SK-N-SH (cell line): ENCODE measurements around the gene PLOD2. TPM values are rescaled to one million over a fixed set of nuclear protein-coding genes. Genes with fewer than 3 reads are reported as not detected.

Experiments
- CTCF ChIA-PET: fragments of 300-600, 350-600 bp; formaldehyde crosslinking; extraction: SDS; loops from one replicate; lab custom pipeline; 2021; lab: Yijun Ruan, JAX
- POLR2A ChIA-PET: fragments of 350-600 bp; sonication (Branson Sonifier 250); formaldehyde crosslinking; extraction: SDS; loops from one replicate; lab custom pipeline; 2020; ENCODE audit warnings: antibody characterized with exemption, inconsistent platforms; lab: Yijun Ruan, JAX
- DNase-seq: peaks from one replicate; pipeline ENCODE4 v3.0.0; 2012
- H2AFZ ChIP-seq: fragments of 200-600 bp; sonication (generic); 2 replicates; pipeline ENCODE4 v1.8.1; 2016; ENCODE audit warnings: antibody characterized with exemption, mild to moderate bottlenecking, low read depth
- H3F3A ChIP-seq: fragments of 200-600 bp; sonication (generic); replicated peaks from 2 replicates; pipeline ENCODE3; 2016; ENCODE audit warnings: antibody characterized with exemption, mild to moderate bottlenecking; ENCODE audit not compliant: insufficient read depth
- H3K27ac ChIP-seq, 2 experiments: fragments of 200-500 bp in 1 of 2; fragments of 200-600 bp in 1 of 2; sonication (Bioruptor generic) in 1 of 2; sonication (generic), shearing (Covaris generic) in 1 of 2; 2 replicates each; pipeline versions ENCODE4 v1.5.1 to v1.6.1; 2014 to 2016; ENCODE audit warnings: low read depth in 2 of 2, inconsistent platforms in 1 of 2, low read length in 1 of 2, mild to moderate bottlenecking in 1 of 2, mixed read lengths in 1 of 2
- H3K27me3 ChIP-seq: fragments of 200-600 bp; sonication (generic), shearing (Covaris generic); 2 replicates; pipeline ENCODE4 v1.6.1; 2016; ENCODE audit warnings: mixed run types; ENCODE audit not compliant: insufficient read depth
- H3K36me3 ChIP-seq, 2 experiments: fragments of 200-500 bp in 1 of 2; fragments of 200-600 bp in 1 of 2; sonication (Bioruptor generic) in 1 of 2; sonication (generic) in 1 of 2; replicated peaks in 1 of 2; 2 replicates each; pipeline versions ENCODE3 to v1.5.1; 2014 to 2016; ENCODE audit warnings: low read length in 1 of 2, mild to moderate bottlenecking in 1 of 2; ENCODE audit not compliant: insufficient read depth in 2 of 2, control insufficient read depth in 1 of 2
- H3K4me1 ChIP-seq, 2 experiments: fragments of 200-500 bp in 1 of 2; fragments of 200-600 bp in 1 of 2; sonication (Bioruptor generic) in 1 of 2; sonication (generic), shearing (Covaris generic) in 1 of 2; 2 replicates each; pipeline versions ENCODE4 v1.5.1 to v1.6.1; 2014 to 2016; ENCODE audit warnings: low read depth in 1 of 2, low read length in 1 of 2, mixed run types in 1 of 2; ENCODE audit not compliant: insufficient read depth in 2 of 2, control insufficient read depth in 1 of 2
- H3K4me2 ChIP-seq: fragments of 200-600 bp; sonication (generic), shearing (Covaris generic); 2 replicates; pipeline ENCODE4 v1.6.1; 2017; ENCODE audit warnings: mixed run types
- H3K4me3 ChIP-seq, 2 experiments: fragments of 200-500 bp in 1 of 2; fragments of 200-600 bp in 1 of 2; sonication (Bioruptor generic) in 1 of 2; sonication (generic), shearing (Covaris generic) in 1 of 2; 2 replicates each; pipeline versions ENCODE4 v1.5.1 to v1.8.1; 2014 to 2016; ENCODE audit warnings: low read depth in 2 of 2, inconsistent platforms in 1 of 2, low read length in 1 of 2, mild to moderate bottlenecking in 1 of 2, mixed read lengths in 1 of 2, moderate library complexity in 1 of 2
- H3K79me2 ChIP-seq: fragments of 200-600 bp; sonication (generic); 2 replicates; pipeline ENCODE4 v1.8.1; 2017; ENCODE audit warnings: mild to moderate bottlenecking; ENCODE audit not compliant: insufficient read depth
- H3K9ac ChIP-seq: fragments of 200-600 bp; sonication (generic); 2 replicates; pipeline ENCODE4 v1.6.1; 2017; ENCODE audit warnings: mixed run types
- H3K9me2 ChIP-seq: fragments of 200-600 bp; sonication (generic); 2 replicates; pipeline ENCODE4 v1.6.1; 2017; ENCODE audit warnings: mixed run types
- H3K9me3 ChIP-seq: fragments of 200-600 bp; sonication (generic); 2 replicates; pipeline ENCODE4 v1.6.1; 2017; ENCODE audit warnings: mixed run types, mild to moderate bottlenecking, moderate library complexity
- H4K20me1 ChIP-seq: fragments of 200-600 bp; sonication (generic); 2 replicates; pipeline ENCODE4 v1.6.1; 2017; ENCODE audit warnings: mild to moderate bottlenecking, mixed run types; ENCODE audit not compliant: insufficient read depth
- ELF1 ChIP-seq: IDR thresholded peaks from 2 replicates; pipeline ENCODE4 v1.4.0; 2012
- FOSL2 ChIP-seq: IDR thresholded peaks from 2 replicates; pipeline ENCODE4 v1.4.0; 2012; ENCODE audit warnings: low read depth, mild to moderate bottlenecking, moderate library complexity, borderline replicate concordance
- MXI1 ChIP-seq: IDR thresholded peaks from 2 replicates; pipeline ENCODE4 v1.6.1; 2012; ENCODE audit warnings: mild to moderate bottlenecking, low read depth, low read length, improper control_type of control experiment
- NFIC ChIP-seq: IDR thresholded peaks from 2 replicates; pipeline ENCODE4 v1.4.0; 2012; ENCODE audit warnings: borderline replicate concordance
- SIN3A ChIP-seq: IDR thresholded peaks from 2 replicates; pipeline ENCODE4 v1.6.1; 2012; ENCODE audit warnings: low read depth, mild to moderate bottlenecking, low read length, moderate library complexity, borderline replicate concordance
- TEAD4 ChIP-seq: IDR thresholded peaks from 2 replicates; pipeline ENCODE4 v1.4.0; 2012; ENCODE audit warnings: mild to moderate bottlenecking, borderline replicate concordance; ENCODE audit not compliant: insufficient read depth
- WGBS: methylation state at CpG from one replicate; pipeline ENCODE4 v1.1.6; 2017; ENCODE audit warnings: low lambda C conversion rate; 5-methylcytosine and 5-hydroxymethylcytosine counted together
- polyA plus RNA-seq, 3 experiments: library from polyadenylated mRNA; depleted of rRNA; stranded (reverse); fragments of >200 nt; gene quantifications; 2 replicates each; pipeline ENCODE4 v1.2.3, GENCODE V29; 2012
- TF ChIP-seq, protein P1 (sequence below): IDR thresholded peaks from 2 replicates; pipeline ENCODE4 v1.4.0; 2012; ENCODE audit warnings: low read depth
- TF ChIP-seq, protein P2 (sequence below): IDR thresholded peaks from 2 replicates; pipeline ENCODE4 v1.4.0; 2012; ENCODE audit warnings: low read depth, borderline replicate concordance
- TF ChIP-seq, protein P3 (sequence below): fragments of 150-350 bp; IDR thresholded peaks from 2 replicates; pipeline ENCODE4 v1.6.1; 2016; ENCODE audit warnings: mild to moderate bottlenecking, low read depth, low read length
- TF ChIP-seq, protein P4 (sequence below): fragments of 150-350 bp; IDR thresholded peaks from 2 replicates; pipeline ENCODE4 v1.6.1; 2017; ENCODE audit warnings: antibody characterized with exemption, low read length, low read depth, borderline replicate concordance
- TF ChIP-seq, protein P5 (sequence below): fragments of 200-600 bp; sonication (generic); IDR thresholded peaks from 2 replicates; pipeline ENCODE4 v1.6.1; 2017; ENCODE audit warnings: antibody characterized with exemption, mild to moderate bottlenecking, moderate library complexity

The PLOD2 gene
- polyA plus RNA-seq, 1 of the 3 experiments (the other 2 are of a cell fraction), result 0.58 TPM

DNA sequence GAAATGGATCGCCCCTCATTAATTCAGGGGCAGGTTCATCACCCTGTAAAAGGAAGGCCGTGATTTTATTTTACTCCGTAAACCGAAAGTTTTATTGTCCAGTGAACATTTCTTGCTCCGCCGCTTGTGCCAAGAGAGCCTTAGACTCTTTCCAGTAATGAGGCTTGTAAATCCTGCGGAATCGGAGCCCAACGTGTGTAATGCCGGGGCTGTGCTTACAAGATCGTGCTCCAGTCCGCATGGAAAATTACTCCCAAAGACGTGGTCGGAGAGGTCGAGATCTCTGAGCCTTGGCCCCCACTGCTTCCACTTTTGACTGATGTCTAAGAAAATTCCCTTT is 649 bp upstream of the PLOD2 start:
- peaks cover 33% of the 10 kb centered on the region for H3K27me3 ChIP-seq
- H3K36me3 ChIP-seq, result no peaks in the 10 kb centered on the region
- no peak overlapping the region for H3K27ac ChIP-seq
- 7% methylated on average over 13 of the region's 15 CpGs for WGBS
- no peak overlapping the region for H2AFZ ChIP-seq
- no peaks in the 10 kb centered on the region; a peak in 2 of 4 replicates for H3K4me1 ChIP-seq
- H3F3A ChIP-seq, result peaks cover 8% of the 10 kb centered on the region
- POLR2A ChIA-PET, result no interaction called here
- DNase-seq, result no peak
- TF ChIP-seq FOSL2 (no peak), SIN3A (no peak), ELF1 (no peak), NFIC (no peak)
- TF ChIP-seq, protein P1, sequence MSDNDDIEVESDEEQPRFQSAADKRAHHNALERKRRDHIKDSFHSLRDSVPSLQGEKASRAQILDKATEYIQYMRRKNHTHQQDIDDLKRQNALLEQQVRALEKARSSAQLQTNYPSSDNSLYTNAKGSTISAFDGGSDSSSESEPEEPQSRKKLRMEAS, result no peak
- TF ChIP-seq, protein P2, sequence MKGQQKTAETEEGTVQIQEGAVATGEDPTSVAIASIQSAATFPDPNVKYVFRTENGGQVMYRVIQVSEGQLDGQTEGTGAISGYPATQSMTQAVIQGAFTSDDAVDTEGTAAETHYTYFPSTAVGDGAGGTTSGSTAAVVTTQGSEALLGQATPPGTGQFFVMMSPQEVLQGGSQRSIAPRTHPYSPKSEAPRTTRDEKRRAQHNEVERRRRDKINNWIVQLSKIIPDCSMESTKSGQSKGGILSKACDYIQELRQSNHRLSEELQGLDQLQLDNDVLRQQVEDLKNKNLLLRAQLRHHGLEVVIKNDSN, result no peak
- H3K9me3 ChIP-seq, result no peaks in the 10 kb centered on the region
- peak overlapping the region in 1 of 2 experiments; percentile 37; a peak in 3 of 4 replicates for H3K4me3 ChIP-seq
- CTCF ChIA-PET, result interaction anchor here (1.8 kb wide), 1 partner anchor 96 kb away, joined by 5 read pairs; no protein-coding TSS in a partner anchor
- no peaks in the 10 kb centered on the region for H3K79me2 ChIP-seq
- H3K9me2 ChIP-seq, result no peaks in the 10 kb centered on the region
- no peaks in the 10 kb centered on the region for H4K20me1 ChIP-seq
- peak overlapping the region; percentile 66 for H3K4me2 ChIP-seq
- no peak overlapping the region for H3K9ac ChIP-seq

DNA sequence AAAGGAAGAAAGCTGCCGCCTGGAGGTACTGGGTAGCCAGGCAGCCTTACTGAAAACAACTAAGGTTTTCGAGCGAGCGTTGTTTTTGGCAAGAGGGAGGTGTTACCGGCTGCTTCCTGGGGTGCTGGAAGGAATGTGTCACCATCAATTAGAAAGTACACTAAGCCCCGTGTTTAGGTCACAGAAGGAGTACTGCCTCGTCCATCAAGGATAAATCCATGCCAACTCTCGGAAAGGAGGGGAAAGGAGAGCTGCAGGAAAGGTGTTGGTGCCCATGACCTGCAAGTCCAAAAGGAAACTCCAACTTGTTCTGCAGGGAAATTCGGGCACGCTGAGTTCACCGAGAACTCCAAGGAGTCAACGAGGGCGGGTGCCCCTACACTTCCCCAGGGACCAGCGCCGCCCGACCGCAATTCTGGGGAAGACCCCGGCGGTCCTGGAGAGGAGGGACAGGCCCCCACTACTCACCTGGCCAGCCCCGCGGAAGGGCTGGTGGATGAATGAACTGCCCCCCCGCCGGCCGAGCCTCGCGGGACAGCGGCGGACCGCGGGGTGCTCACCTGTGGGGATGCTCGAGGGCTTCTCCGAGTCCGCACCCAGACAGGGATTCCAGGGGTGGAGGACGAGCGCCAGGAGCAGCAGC is 542 bp downstream of the PLOD2 start:
- Histone ChIP-seq H3K4me3 (peak overlapping the region; percentile 25 to 37; a peak in 3 of 4 replicates), H3K4me1 (no peaks in the 10 kb centered on the region; a peak in 1 of 4 replicates)
- CTCF ChIA-PET, result interaction anchor here (1.6 to 1.8 kb wide), 2 partner anchors 29 to 95 kb away, joined by 5 to 6 read pairs; no protein-coding TSS in a partner anchor
- TF ChIP-seq, protein P3, sequence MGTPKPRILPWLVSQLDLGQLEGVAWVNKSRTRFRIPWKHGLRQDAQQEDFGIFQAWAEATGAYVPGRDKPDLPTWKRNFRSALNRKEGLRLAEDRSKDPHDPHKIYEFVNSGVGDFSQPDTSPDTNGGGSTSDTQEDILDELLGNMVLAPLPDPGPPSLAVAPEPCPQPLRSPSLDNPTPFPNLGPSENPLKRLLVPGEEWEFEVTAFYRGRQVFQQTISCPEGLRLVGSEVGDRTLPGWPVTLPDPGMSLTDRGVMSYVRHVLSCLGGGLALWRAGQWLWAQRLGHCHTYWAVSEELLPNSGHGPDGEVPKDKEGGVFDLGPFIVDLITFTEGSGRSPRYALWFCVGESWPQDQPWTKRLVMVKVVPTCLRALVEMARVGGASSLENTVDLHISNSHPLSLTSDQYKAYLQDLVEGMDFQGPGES, result no peak
- TF ChIP-seq TEAD4 (no peak), MXI1 (no peak), ELF1 (no peak)
- TF ChIP-seq, protein P4, sequence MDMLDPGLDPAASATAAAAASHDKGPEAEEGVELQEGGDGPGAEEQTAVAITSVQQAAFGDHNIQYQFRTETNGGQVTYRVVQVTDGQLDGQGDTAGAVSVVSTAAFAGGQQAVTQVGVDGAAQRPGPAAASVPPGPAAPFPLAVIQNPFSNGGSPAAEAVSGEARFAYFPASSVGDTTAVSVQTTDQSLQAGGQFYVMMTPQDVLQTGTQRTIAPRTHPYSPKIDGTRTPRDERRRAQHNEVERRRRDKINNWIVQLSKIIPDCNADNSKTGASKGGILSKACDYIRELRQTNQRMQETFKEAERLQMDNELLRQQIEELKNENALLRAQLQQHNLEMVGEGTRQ, result no peak
- TF ChIP-seq, protein P5, sequence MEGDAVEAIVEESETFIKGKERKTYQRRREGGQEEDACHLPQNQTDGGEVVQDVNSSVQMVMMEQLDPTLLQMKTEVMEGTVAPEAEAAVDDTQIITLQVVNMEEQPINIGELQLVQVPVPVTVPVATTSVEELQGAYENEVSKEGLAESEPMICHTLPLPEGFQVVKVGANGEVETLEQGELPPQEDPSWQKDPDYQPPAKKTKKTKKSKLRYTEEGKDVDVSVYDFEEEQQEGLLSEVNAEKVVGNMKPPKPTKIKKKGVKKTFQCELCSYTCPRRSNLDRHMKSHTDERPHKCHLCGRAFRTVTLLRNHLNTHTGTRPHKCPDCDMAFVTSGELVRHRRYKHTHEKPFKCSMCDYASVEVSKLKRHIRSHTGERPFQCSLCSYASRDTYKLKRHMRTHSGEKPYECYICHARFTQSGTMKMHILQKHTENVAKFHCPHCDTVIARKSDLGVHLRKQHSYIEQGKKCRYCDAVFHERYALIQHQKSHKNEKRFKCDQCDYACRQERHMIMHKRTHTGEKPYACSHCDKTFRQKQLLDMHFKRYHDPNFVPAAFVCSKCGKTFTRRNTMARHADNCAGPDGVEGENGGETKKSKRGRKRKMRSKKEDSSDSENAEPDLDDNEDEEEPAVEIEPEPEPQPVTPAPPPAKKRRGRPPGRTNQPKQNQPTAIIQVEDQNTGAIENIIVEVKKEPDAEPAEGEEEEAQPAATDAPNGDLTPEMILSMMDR, result peak; percentile 25
- TF ChIP-seq, all 33 proteins: peak for 1
- DNase-seq, result peak; percentile 20
- Histone ChIP-seq H3K9me3 (no peaks in the 10 kb centered on the region), H3K9me2 (no peaks in the 10 kb centered on the region), H2AFZ (peak overlapping the region; percentile 2; the same call in 1 of the 2 replicates), H3K27ac (no peak overlapping the region), H3K9ac (no peak overlapping the region; the same call in 1 of the 2 replicates), H3K79me2 (no peaks in the 10 kb centered on the region), H3K27me3 (peaks cover 33% of the 10 kb centered on the region), H3K4me2 (peak overlapping the region; percentile 66; the same call in 1 of the 2 replicates), H3K36me3 (no peaks in the 10 kb centered on the region), H4K20me1 (no peaks in the 10 kb centered on the region), H3F3A (no peaks in the 10 kb centered on the region)
- 7% methylated on average over 12 of the region's 35 CpGs for WGBS
- POLR2A ChIA-PET, result no interaction called here
